NCI-H1092 (cell line): ENCODE measurements around the gene SERINC5.

ENCODE experiments used
- DNase-seq: peaks from one replicate; lab custom pipeline; 2025; lab: John Stamatoyannopoulos, UW

SERINC5 gene

DNA sequence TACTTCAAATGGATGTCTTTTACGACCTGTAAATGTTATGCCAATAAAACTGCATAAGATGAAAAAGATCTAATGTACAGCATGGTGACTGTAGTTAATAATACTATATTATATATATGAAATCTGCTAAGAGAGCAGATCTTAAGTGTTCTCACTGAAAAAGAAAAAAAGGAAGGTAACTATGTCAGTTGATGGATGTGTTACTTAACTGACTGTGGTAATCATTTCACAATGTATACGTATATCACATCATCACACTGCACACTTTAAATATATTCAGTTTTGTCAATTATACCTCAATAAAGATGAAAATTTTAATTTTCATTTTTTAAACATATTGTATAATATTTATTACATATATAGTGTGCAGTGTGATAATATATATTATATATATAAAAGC, 188.8 kb downstream of the SERINC5 start:
- no peak for DNase-seq

DNA sequence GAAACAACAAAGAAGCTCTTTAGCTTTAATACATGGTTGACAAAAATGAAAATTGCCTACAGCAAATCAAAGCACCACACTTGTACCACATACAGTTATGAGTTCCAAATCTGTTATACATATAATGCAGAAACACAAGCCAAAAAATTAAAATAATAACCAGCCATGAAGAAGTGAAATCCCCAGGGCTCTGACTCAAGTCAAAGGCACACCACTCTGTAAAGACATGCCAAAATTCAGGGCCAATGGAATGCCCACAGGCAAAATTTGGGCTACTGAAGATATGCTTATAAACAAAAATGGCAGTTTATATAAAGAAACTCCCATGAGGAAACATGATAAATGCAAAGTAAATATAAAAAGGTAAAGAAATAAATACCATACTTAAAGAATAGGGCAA, 191.7 kb downstream of the SERINC5 start:
- no peak for DNase-seq
